B cell (primary cell): ENCODE measurements around the gene PHF11. TPM values are rescaled to one million over a fixed set of nuclear protein-coding genes. Genes with fewer than 3 reads are reported as not detected.

Source experiments
- ATAC-seq: fragments of 200-7000 bp; cut with Tn5 transposase; one replicate; pipeline ENCODE4 v1.10.0; 2021; ENCODE audit warnings: low read depth, mild to moderate bottlenecking, moderate number of reproducible peaks, moderate library complexity
- CTCF ChIA-PET: fragments of 350-600 bp; sonication (Branson Sonifier 250); formaldehyde crosslinking; loops from one replicate; lab custom pipeline; 2021; ENCODE audit warnings: antibody characterized with exemption, inconsistent platforms; lab: Charles Lee
- POLR2A ChIA-PET: fragments of 350-600 bp; sonication (Branson Sonifier 250); formaldehyde crosslinking; loops from one replicate; lab custom pipeline; 2021; ENCODE audit warnings: antibody characterized with exemption; lab: Charles Lee
- DNase-seq: peaks from one replicate; pipeline ENCODE4 v3.0.0; 2013
- H2AFZ ChIP-seq: 2 replicates; pipeline ENCODE4 v1.6.1; 2012; ENCODE audit warnings: mild to moderate bottlenecking, low read depth, low read length; ENCODE audit not compliant: insufficient read depth, poor library complexity, severe bottlenecking
- H3K27ac ChIP-seq, 2 donors: 1 replicate in 1 of 2; 2 replicates in 1 of 2; pipeline ENCODE4 v1.5.1; 2012 to 2013; ENCODE audit warnings: low read length in 2 of 2, mild to moderate bottlenecking in 2 of 2, moderate library complexity in 1 of 2
- H3K27me3 ChIP-seq, 4 experiments: fragments of 200-600 bp in 1 of 4; sonication (generic) in 1 of 4; replicated peaks in 1 of 4; 1 replicate in 2 of 4; 2 replicates in 2 of 4; pipeline versions ENCODE4 v1.6.1 to v1.7.0; 2013 to 2016; ENCODE audit warnings: low read length in 3 of 4, mild to moderate bottlenecking in 2 of 4, mixed read lengths in 1 of 4, moderate library complexity in 1 of 4; ENCODE audit not compliant: insufficient read depth in 4 of 4, control insufficient read depth in 3 of 4; ENCODE audit errors: control extremely low read depth in 1 of 4
- H3K36me3 ChIP-seq, 2 experiments: replicated peaks in 1 of 2; 1 replicate in 1 of 2; 2 replicates in 1 of 2; pipeline versions ENCODE4 v1.6.1 to v1.7.1; 2013; ENCODE audit warnings: low read length in 1 of 2; ENCODE audit not compliant: insufficient read depth in 2 of 2, control insufficient read depth in 1 of 2; ENCODE audit errors: control extremely low read depth in 1 of 2, extremely low read depth in 1 of 2
- H3K4me1 ChIP-seq, 2 donors: fragments of 200-600 bp in 1 of 2; sonication (generic) in 1 of 2; 1 replicate in 1 of 2; 2 replicates in 1 of 2; pipeline versions ENCODE4 v1.5.1 to v1.6.1; 2013 to 2017; ENCODE audit warnings: low read length in 2 of 2; ENCODE audit not compliant: control insufficient read depth in 2 of 2, insufficient read depth in 2 of 2
- H3K4me2 ChIP-seq: replicated peaks from 2 replicates; pipeline ENCODE3; 2012; ENCODE audit warnings: mild to moderate bottlenecking, low read depth, low read length; ENCODE audit not compliant: poor library complexity, severe bottlenecking
- H3K4me3 ChIP-seq, 5 experiments: fragments of 200-600 bp in 1 of 5; sonication (generic) in 1 of 5; 1 replicate in 3 of 5; 2 replicates in 2 of 5; pipeline versions ENCODE4 v1.5.1 to v1.7.0; 2011 to 2016; ENCODE audit warnings: low read length in 4 of 5, mild to moderate bottlenecking in 4 of 5, low read depth in 2 of 5, control low read depth in 1 of 5, moderate library complexity in 1 of 5; ENCODE audit not compliant: insufficient read depth in 1 of 5; ENCODE audit errors: control extremely low read depth in 1 of 5, extremely low read depth in 1 of 5
- H3K79me2 ChIP-seq: fragments of 200-600 bp; sonication (generic); one replicate; pipeline ENCODE4 v1.6.0; 2016; ENCODE audit warnings: low read length; ENCODE audit not compliant: control insufficient read depth, insufficient read depth
- H3K9ac ChIP-seq: fragments of 200-600 bp; sonication (generic); 2 replicates; pipeline ENCODE4 v1.6.1; 2017; ENCODE audit warnings: mild to moderate bottlenecking, low read length, moderate library complexity
- H3K9me3 ChIP-seq, 3 donors: one replicate each; pipeline versions ENCODE4 v1.6.1 to v1.7.1; 2013; ENCODE audit warnings: low read length in 2 of 3; ENCODE audit not compliant: control insufficient read depth in 2 of 3, insufficient read depth in 1 of 3; ENCODE audit errors: control extremely low read depth in 1 of 3
- H4K20me1 ChIP-seq: 2 replicates; pipeline ENCODE4 v1.6.0; 2012; ENCODE audit warnings: mild to moderate bottlenecking, low read length; ENCODE audit not compliant: insufficient read depth, control insufficient read depth, poor library complexity, severe bottlenecking
- H3K27ac Mint-ChIP-seq: one replicate; pipeline ENCODE4 v1.8.0; 2021; ENCODE audit warnings: mixed read lengths
- H3K27me3 Mint-ChIP-seq: one replicate; pipeline ENCODE4 v1.8.0; 2021; ENCODE audit warnings: mixed read lengths
- H3K4me1 Mint-ChIP-seq: one replicate; pipeline ENCODE4 v1.8.0; 2021; ENCODE audit warnings: mixed read lengths
- H3K4me3 Mint-ChIP-seq: one replicate; pipeline ENCODE4 v1.8.0; 2021; ENCODE audit warnings: mixed read lengths
- H3K9me3 Mint-ChIP-seq: one replicate; pipeline ENCODE4 v1.8.0; 2022; ENCODE audit warnings: mixed read lengths; ENCODE audit not compliant: insufficient read depth
- CTCF ChIP-seq: fragments of 200-600 bp; IDR thresholded peaks from one replicate; pipeline ENCODE4 v1.8.0; 2022; ENCODE audit warnings: antibody characterized with exemption, mild to moderate bottlenecking
- EZH2 ChIP-seq: IDR thresholded peaks from 2 replicates; pipeline ENCODE4 v1.6.1; 2012; ENCODE audit warnings: borderline replicate concordance, low read depth, mild to moderate bottlenecking, moderate library complexity, low read length; ENCODE audit not compliant: insufficient read depth, poor library complexity, severe bottlenecking
- WGBS: methylation state at CpG from one replicate; pipeline ENCODE4 v1.1.5; 2013; ENCODE audit warnings: missing lambda C conversion rate; ENCODE audit not compliant: insufficient coverage; 5-methylcytosine and 5-hydroxymethylcytosine counted together
- intact Hi-C: fragments of 100-400 bp; cut with micrococcal nuclease; formaldehyde crosslinking; loops from one replicate; pipeline ENCODE4 v1.10.0; 2022
- polyA plus RNA-seq: library from polyadenylated mRNA; depleted of rRNA; stranded (reverse); fragments of >200 nt; gene quantifications from 2 replicates; pipeline ENCODE4 v1.2.3, GENCODE V29; 2012
- total RNA-seq, 2 donors: library from RNA; stranded (reverse); fragments of 120-200 nt in 1 of 2; gene quantifications; 1 replicate in 1 of 2; 2 replicates in 1 of 2; pipeline versions ENCODE4 v1.2.3 to v1.2.4, GENCODE V29; 2013 to 2022

Gene PHF11
- total and polyA plus RNA-seq, 2 donors (not counting 1 experiment from before 2014, with no cell fraction given): 79.0 to 176 TPM

GRCh38 chr13:49457221-49457620 lies 38.5 kb upstream of the PHF11 start:
- no peak overlapping the region for H3K27ac Mint-ChIP-seq
- H3K4me1 Mint-ChIP-seq: peaks cover 18% of the 10 kb centered on the region
- intact Hi-C loops: no loop called here
- no peaks in the 10 kb centered on the region for H3K27me3 Mint-ChIP-seq
- ChIA-PET CTCF (no interaction called here), POLR2A (no interaction called here)
- Histone ChIP-seq H3K27me3 (no peaks in the 10 kb centered on the region), H3K4me1 (peaks cover 4 to 9% of the 10 kb centered on the region in 2 donors), H3K4me3 (no peak overlapping the region), H3K36me3 (peaks cover 4 to 26% of the 10 kb centered on the region in 2 experiments), H3K9me3 (peaks cover 0 to 4% (median 0%) of the 10 kb centered on the region in 3 donors), H2AFZ (no peak overlapping the region), H3K9ac (no peak overlapping the region), H4K20me1 (no peaks in the 10 kb centered on the region), H3K4me2 (no peak overlapping the region), H3K79me2 (peaks cover 28% of the 10 kb centered on the region), H3K27ac (no peak overlapping the region)
- TF ChIP-seq EZH2 (no peak), CTCF (no peak)
- no peaks in the 10 kb centered on the region for H3K9me3 Mint-ChIP-seq
- no peak overlapping the region for H3K4me3 Mint-ChIP-seq
- DNase-seq: no peak
- WGBS: 100% methylated on average over 2 of the region's 7 CpGs
- no peak for ATAC-seq

DNA sequence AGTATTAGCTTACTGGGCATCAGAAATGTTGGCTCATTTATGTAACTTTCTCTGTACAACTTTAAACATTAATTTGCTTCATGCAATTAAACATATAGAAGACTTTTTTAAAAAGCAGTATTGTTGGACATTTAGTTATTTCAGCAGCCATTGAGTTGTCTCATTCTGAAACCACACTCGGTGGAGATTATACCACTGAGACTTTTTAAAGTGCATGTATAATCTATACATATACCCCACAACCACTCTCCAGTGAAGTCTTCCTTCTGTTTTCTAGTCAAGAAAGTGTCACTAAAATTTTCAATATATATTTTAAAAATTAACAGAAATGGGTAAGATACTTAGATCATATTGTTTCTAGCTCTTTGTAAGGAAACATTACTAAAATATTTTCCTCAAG lies 36.2 kb upstream of the PHF11 start:
- no peak overlapping the region for H3K4me2 ChIP-seq
- peaks cover 0 to 6% of the 10 kb centered on the region in 2 donors for H3K4me1 ChIP-seq
- no peak overlapping the region for H3K9ac ChIP-seq
- no peak overlapping the region for H3K4me3 ChIP-seq
- no peak for TF ChIP-seq CTCF
- TF ChIP-seq EZH2: no peak
- CTCF ChIA-PET: interaction anchor here (0.6 kb wide), 1 partner anchor 339 kb away, joined by 3 read pairs; no protein-coding TSS in a partner anchor
- no peaks in the 10 kb centered on the region for H4K20me1 ChIP-seq
- no peak overlapping the region for H3K27ac ChIP-seq
- Mint-ChIP-seq H3K4me3 (no peak overlapping the region), H3K27me3 (no peaks in the 10 kb centered on the region), H3K9me3 (no peaks in the 10 kb centered on the region), H3K4me1 (peaks cover 10% of the 10 kb centered on the region), H3K27ac (no peak overlapping the region)
- POLR2A ChIA-PET: interaction anchor here (0.6 kb wide), 1 partner anchor 100 kb away, joined by 6 read pairs; no protein-coding TSS in a partner anchor
- no peaks in the 10 kb centered on the region for H3K27me3 ChIP-seq
- H3K79me2 ChIP-seq: peaks cover 5% of the 10 kb centered on the region
- H3K36me3 ChIP-seq: peaks cover 12 to 41% of the 10 kb centered on the region in 2 experiments
- no peak overlapping the region for H2AFZ ChIP-seq
- H3K9me3 ChIP-seq: peaks cover 7 to 10% (median 8%) of the 10 kb centered on the region in 3 donors
- intact Hi-C loops: no loop called here
- no peak for ATAC-seq
- WGBS: no CpG with 5 or more reads among the region's 1 CpG
- no peak for DNase-seq
